GM19043 (cell line): Measurements from ENCODE around the gene UQCRC1.
A peak's percentile ranks its signal among the peaks of the same experiment; 100 is the strongest.
"Not testable (repeated sequence)": the region's sequence is repeated elsewhere in the genome, so short reads cannot be mapped to it uniquely, and the experiment has no call there.

ENCODE experiments used
- ATAC-seq: cut with Tn5 transposase; IDR thresholded peaks from one replicate; pipeline ENCODE4 v1.9.1; 2021; ENCODE audit warnings: low read depth; ENCODE audit not compliant: unreplicated experiment

The UQCRC1 gene

DNA sequence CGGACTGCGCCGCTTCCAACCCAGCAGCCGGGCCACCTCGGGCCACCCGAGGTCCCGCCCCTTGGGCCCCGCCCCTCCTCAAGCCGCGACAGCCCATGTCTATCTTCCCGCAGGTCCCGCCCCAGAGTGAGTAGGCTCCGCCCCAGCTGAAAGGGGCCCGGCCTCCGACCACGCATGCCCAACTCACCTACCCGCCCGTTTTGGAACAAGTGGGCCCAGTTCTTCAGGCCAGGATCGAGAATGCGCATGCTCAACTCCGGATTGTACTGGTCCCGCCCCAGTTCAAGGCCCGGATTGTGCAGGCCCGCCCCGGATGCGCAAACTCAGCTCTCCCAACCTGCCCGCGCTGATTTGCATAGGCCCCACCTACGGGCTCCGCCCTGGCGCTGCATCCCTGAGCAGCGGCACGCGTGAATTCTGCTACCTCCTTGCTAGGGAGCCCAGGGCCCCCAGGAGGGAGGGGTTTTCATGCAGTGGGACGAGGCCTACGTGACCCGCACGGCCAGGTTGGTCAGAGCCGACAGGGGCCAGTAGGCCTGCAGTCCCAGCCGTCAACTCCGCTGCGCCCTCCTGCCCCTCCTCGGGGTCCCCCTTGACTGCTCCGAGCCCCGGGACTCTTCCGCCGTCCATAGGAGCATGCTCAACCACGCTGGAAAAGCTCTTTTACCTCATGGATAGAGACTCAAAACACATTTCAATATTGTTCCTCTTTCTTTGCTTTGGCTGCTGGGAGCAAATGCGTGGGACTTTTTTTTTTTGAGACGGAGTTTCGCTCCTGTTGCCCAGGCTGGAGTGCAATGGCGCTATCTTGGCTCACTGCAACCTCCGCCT is 52.4 kb downstream of the UQCRC1 start, which contains the start of gene PFKFB4:
Gene PFKFB4, minus strand, starts transcription at position 8 of the 831 bp plus-strand sequence. CDS start 26 bp downstream, outside the sequence.
- ATAC-seq = peak; percentile 75

DNA sequence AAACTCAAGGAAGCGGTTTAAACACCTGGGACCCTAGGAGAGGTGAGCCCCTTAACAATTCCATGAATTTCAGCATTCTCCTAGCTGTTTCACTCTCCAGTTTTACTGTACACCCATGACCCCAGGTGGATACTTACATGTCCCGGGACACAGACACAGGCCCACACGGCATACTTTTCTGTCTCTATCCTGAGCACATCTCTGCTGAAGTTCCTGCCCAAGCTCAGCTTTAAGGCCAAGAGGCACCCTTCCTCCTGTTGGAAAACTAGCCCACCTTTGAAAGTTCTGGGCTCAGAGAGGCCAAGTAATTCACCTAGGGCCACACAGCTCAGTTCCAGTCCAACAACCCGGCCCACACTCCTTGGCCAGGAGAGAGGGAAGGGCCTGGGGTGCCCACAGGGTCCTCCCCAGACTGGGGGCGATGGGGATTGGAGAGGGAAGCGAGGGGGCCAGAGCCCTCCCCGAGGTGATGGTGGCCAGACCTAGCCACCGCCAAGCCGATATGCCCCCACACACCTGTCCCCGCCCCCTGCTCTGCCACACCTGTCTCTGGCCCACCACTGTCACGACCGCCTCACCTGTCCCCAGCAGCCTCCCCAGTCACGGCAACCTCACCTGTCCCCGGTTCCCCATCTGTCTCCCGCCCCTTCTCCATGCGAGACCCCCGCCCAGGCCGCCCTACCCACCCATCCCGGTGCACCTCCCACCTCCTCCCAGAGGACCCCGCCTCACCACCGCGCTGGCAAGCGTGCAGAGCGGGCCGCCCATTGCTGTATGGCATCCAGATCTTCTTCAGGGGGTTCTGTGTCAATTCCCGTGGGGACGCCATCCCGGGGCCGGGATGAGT is 53.3 kb downstream of the UQCRC1 start:
- no peak for ATAC-seq

DNA sequence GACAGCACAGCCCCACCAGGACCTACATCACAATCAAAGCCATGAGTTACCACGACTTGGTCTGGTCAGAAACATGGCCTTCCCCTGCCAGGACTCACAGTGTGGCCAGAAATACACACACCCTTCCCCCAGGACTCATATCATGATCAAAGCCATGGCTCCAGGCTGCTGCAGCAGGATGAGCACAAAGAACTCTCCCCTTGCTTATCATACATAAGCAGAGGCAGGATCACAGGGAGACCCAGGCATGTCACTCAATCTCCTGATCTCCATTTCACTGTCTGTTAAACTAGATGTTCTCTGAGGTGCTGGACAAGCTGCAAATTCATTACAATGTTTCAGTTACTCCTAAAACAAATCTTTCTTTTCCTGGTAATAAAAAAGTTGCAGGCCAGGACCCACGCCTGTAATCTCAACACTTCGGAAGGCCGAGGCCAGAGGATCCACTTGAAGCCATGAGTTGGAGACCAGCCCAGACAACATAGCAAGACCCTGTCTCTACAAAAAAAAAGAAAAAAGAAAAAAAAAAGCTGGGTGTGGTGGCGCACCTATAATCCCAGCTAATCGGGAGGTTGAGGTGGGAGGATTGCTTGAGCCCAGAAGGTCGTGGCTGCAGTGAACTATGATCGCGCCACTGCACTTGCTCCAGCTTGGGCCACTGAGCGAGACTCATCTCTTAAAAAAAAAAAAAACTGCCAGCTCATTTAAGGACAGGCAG is 54.1 kb downstream of the UQCRC1 start:
- no peak for ATAC-seq

DNA sequence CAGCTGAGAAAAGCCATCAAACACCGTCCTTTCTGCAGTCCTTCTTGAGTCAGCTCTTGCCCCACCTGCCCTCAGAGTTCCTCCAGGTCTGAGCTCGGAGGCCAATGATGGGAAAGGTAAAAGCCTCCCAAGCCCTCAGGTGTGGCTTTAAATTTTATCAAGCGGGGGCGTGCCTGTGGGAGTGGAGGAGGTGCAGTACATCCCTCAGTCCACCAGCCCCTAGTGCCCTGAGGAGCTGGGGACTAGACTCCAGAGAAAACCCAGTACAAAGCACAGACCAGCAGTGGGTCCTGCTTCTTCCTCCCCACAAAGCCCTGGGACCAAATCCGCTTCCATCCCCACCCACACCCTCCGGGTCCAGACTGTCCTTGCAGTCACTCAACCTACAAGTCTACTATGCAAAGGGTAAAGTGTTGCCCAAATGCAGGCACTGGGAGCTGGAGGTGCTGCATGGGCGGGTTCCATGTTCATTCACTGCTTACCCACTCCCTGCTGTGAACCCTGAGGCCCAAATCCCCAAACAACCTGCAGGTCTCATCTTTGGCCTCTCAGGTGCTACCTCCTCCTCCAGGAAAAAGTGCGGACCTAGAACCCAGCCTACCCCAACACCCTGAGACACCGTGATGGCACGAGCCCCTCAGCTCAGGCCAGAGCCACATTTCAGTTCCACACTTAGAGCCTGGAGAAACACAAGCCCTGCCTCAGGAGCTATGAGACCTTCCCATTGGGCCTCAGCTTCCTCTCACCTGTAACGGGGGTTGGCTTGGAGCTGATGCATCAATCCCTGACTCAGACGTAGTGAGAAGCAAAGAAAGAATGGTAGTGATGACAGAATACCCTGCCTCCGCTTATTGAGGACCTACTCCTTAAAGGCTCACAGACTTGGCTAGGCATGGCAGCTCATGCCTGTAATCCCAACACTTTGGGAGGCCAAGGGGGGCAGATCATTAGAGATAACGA is 55.3 kb downstream of the UQCRC1 start:
- no peak for ATAC-seq

DNA sequence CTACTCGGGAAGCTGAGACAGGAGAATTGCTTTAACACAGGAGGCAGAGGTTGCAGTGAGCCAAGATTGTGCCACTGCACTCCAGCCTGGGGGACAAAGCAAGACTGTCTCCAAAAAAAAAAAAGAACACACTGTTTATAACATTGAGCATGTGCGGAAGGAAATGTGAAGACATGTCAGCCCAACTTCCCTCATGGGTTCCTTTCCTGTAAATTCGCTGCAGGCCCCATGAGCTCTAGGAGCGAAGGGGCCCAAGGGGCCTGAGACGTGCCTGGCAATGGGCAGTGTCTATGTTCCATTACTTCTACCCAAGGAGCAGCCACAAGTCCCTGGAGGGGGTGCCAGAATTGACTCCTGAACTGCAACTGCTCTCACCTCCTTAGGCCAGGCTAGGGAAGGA is 56.1 kb downstream of the UQCRC1 start:
- no peak for ATAC-seq

DNA sequence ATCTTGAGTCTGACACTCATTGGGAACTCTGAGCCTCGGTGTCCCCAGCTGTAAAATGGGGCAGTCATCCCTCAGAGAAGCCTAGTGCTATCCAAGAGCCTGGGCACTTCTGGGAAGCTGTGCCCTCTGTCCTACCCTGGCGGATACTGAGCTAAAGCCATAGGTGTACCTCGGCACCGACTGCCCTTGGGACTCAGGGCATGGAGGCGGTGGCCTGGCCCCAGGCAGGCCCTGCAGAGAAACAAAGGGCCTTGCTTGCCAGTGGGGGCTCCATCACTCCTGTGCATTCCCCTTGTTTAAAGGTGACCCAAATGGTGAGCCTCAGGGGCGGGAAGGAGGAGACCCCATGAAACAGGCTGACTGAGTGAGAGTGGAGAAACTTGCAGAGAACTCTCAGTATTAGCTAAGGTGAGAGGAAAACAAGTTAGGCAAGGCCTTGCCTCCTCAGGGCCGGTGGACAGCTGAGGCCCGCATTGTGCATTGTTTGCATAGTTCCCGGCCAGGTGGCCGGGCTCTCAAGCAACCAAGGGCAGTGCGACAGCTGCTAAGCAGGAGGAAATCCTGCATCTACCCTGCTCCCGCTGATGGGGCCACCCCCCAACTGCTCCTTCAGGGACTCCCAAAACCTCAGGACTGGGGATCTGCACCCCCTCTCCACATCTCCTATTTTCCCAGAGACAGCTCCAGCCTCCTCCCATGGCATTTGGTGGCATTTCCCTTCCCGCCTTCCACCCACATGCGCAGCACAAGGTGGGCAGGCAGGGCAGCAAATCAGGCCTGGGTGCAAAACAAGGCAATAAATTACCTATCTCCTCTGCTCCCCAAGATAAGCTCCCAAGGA is 57.1 kb downstream of the UQCRC1 start:
- ATAC-seq = no peak

DNA sequence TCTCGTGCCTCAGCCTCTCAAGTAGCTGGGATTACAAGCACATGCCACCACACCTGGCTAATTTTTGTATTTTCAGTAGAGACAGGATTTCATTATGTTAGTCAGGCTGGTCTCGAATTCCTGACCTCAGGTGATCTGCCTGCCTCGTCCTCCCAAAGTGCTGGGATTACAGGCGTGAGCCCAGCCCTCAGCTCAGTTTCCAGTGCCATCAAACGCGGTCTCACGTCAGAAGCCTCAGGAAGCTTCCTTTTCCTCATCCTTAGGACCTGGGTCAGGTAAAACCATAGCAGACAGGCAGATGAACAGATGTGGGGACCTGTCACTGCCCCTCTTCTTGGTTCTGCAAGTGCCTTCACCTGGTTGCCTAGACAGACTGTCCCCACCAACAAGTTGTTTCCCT is 57.8 kb downstream of the UQCRC1 start:
- ATAC-seq = not testable (repeated sequence)
